HG03520 (cell line): ENCODE measurements around the gene ZNF667.

ENCODE experiments used
- ATAC-seq: cut with Tn5 transposase; IDR thresholded peaks from one replicate; pipeline ENCODE4 v1.9.1; 2021; ENCODE audit warnings: mild to moderate bottlenecking, moderate library complexity; ENCODE audit not compliant: unreplicated experiment

ZNF667 gene

GRCh38 chr19:56393119-56394012 lies 83.8 kb downstream of the ZNF667 start, which contains the start of gene ZNF582:
Gene ZNF582 (minus strand): TSS chr19:56393534. CDS start chr19:56391752, 1,782 bp downstream.
- peak; percentile 87 for ATAC-seq
